Stimulated activated CD8-positive, alpha-beta memory T cell treated with anti-CD3 and anti-CD28 coated beads, Interleukin-4, amount 100 ng/mL, for 48 hours (primary cell): Measurements from ENCODE around the gene SLC66A2.

Source experiments
- DNase-seq: peaks from one replicate; pipeline ENCODE4 v3.0.0-alpha.2; 2020

The SLC66A2 gene

DNA sequence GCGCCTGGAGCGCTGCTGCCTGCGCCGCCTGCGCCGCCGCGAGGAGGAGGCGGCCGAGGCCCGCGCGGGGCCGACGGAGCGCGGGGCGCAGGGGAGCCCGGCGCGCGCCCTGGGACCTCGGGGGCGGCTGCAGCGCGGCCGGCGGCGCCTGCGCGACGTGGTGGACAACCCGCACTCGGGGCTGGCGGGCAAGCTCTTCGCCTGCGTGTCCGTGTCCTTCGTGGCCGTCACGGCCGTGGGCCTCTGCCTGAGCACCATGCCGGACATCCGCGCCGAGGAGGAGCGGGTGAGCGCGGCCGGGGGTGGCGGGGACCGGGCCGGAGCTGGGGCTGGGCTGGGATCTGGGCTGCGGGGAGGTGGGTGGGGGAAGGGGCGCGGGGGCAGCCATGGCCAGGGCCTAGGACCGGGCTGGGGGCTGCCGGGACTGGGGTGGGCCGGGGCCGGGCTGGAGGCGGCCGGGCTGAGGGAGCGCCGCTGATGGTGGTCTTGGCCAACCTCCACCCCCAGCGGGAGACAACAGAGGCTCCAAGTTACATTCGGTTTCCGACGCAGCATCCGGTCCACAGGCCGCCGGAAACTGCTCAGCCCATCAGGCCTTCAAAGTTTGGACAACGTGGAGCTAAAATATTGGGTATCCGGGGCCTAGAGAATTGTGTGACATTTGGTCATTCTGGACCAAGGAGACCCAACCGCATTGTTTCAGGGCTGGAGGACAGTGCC lies 87.3 kb downstream of the SLC66A2 start:
- no peak for DNase-seq

DNA sequence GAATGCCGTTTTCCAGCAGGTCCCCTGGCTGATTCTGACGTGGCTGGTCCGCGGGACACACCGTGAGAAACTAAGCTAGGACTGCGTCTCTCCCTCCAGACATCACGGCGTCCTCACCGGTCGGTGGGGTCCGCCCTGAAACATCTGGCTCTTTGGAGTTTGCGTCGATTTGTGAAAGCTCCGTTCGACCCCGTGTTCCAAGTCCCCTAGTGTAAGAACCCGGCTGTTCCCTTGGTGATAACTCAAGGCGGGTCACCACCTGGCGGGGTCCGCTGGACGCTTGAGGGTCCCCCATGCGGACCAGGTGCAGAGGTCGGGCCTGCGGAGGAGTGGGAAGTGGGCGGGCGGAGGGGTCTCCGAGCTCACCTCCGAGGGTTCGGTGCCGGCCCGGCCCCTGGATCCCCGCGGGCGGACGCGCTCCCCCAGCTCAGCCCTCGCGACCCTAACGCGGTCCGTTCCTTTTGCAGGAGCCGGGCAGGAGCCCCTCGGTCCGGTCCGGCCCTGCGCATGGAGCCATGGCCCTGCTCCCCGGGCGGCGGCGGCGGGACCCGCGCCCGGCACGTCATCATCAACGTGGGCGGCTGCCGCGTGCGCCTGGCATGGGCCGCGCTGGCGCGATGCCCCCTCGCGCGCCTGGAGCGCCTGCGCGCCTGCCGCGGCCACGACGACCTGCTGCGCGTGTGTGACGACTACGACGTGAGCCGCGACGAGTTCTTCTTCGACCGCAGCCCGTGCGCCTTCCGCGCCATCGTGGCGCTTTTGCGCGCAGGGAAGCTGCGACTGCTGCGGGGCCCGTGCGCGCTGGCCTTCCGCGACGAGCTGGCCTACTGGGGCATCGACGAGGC lies 88.1 kb downstream of the SLC66A2 start:
- DNase-seq, result no peak

GRCh38 chr18:79862562-79862961 lies 88.9 kb downstream of the SLC66A2 start:
- no peak for DNase-seq

GRCh38 chr18:79861687-79862086 lies 89.8 kb downstream of the SLC66A2 start:
- no peak for DNase-seq

- DNase-seq, result no peak
Observed at GRCh38 chr18:79859314-79859713, 92.1 kb downstream of the SLC66A2 start.

- no peak for DNase-seq
Observed at GRCh38 chr18:79857082-79857671, 94.3 kb downstream of the SLC66A2 start.

DNA sequence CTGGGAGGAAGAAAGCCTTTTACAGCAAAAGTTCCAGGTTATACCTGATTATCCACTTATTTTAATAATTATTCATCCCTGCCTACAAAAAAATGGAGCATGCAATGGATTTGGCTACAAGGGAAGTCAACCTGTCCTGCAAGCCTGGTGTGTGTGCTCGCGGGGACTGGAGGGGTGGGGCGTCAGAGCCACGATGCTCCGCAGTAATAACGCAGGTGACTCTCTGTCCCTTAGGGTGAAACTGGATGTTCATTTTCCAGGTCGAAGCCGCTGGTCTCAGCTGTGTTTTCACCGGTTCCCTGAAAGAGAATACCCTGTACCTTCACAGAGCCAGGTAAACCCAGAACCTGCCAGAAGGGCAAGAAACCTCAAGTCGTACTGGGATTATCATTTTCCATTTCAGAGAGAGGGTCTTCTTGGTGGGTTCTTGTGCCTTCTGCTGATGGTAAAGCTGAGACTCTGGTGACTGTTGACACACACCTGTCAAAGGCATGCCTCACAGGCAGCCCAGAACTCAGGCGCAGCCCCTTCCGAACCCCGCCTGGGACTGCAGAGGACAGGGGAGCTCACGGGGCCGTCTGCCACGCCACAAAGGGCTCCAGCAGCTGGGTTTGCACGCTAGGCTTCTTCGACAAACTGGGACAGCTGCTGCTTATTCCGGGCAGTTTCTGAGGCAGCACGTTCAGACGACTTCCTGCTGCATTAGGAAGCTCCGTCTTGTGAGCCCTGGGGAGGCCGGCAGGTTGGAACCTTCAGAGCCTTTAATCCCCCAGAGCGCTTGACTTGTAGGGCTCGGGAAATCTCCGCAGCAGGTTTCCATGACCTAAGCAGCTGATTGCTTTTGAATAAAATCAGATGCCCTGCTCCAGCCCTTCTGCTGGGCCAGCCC lies 95.1 kb downstream of the SLC66A2 start:
- DNase-seq, result no peak

DNA sequence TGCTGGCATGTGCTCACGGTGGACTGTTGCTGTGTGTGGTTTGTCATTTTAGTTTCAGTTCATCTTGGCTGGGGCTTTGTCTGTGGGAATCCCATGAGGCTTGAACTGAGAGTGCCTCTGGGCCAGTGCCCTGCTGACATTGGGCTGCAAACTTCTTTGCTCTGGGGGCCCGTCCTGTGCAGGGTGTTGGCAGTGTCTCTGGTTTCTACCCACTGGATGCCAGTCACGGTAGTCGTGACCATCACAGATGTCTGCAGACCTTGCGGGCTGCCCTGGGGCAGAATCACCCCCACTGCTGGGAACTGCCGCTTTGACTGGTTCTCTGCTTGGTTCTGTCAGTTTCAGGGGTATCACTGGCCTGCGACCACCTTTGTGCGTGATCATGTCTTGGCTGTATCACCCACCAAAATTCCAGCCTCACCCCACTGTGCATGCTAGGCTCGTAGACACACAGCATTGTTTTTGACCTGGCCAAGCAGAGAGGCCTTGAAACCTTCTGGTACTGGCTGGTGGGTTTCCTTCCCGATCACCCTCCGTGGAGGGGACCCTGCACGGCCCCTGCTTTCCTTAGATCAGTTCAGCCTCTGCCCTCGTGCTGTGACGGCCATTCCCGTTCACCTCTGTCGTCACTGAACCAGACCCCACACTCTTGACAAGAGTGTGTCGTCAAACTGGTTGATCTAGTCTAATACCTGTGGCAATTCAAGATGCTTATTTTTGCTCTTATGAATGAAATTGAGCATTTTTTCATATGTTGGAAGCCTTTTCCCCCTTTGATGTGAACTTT lies 96.1 kb downstream of the SLC66A2 start:
- no peak for DNase-seq

GRCh38 chr18:79853993-79854364 lies 97.5 kb downstream of the SLC66A2 start:
- no peak for DNase-seq

- no peak for DNase-seq
Observed at GRCh38 chr18:79853303-79853992, 98.0 kb downstream of the SLC66A2 start.

DNA sequence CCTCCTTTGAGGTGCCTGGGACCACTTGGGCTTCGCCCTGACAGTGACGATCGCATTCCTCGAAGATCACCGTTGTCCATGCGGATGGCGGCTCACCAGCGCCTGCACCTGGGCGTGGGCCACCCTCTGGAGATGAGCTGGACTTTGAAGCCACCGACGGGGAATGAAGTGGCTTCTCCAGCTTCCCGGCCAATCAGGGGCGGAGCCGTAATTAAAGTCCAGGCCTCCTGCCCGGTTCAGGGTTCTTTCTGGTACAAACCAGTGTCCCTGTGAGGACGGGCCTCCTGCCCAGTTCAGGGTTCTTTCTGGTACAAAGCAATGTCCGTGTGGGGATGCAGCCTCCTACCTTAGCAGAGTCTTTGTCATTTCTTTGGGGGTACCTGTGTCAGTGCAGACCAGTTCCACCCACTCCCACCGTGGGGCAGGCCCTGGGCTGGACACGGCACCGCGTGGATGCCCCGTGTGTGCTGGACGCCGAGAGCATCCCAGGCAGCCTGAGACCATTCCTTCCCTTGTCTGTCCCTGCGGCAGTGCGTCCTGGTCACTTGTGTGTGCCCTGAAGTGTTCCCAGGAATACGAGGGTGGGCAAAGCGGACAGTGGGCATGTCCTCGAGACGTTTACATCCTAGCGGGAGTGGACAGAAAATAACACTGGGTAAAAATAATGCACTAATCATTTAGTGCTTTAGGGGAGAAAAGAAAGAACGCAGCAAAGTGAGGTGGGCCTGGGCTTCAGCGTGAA lies 98.7 kb downstream of the SLC66A2 start:
- no peak for DNase-seq
